HEK293 (cell line): ENCODE results near the gene GOLGA8K.
"Not testable (repeated sequence)": the region's sequence is repeated elsewhere in the genome, so short reads cannot be mapped to it uniquely, and the experiment has no call there.

Experiments
- KLF16 ChIP-seq: fragments of 450-650 bp; formaldehyde crosslinking; IDR thresholded peaks from 2 replicates; pipeline ENCODE4 v1.5.1; 2017; ENCODE audit warnings: missing biosample characterization, missing genetic modification characterization
- TCF7L2 ChIP-seq: IDR thresholded peaks from 2 replicates; pipeline ENCODE4 v1.6.1; 2011; ENCODE audit warnings: low read depth, mild to moderate bottlenecking, inconsistent platforms, low read length, moderate library complexity, borderline replicate concordance
- YY1 ChIP-seq: fragments of 450-650 bp; formaldehyde crosslinking; IDR thresholded peaks from 2 replicates; pipeline ENCODE4 v1.5.1; 2018; ENCODE audit warnings: missing biosample characterization, missing genetic modification characterization
- ZNF248 ChIP-seq: fragments of 450-650 bp; formaldehyde crosslinking; IDR thresholded peaks from 2 replicates; pipeline ENCODE4 v1.5.1; 2017; ENCODE audit warnings: missing biosample characterization, missing genetic modification characterization
- ZNF341 ChIP-seq: fragments of 450-650 bp; formaldehyde crosslinking; IDR thresholded peaks from 2 replicates; pipeline ENCODE4; 2016; ENCODE audit warnings: low read depth, missing biosample characterization, missing genetic modification characterization
- ZNF560 ChIP-seq: fragments of 450-650 bp; formaldehyde crosslinking; IDR thresholded peaks from 2 replicates; pipeline ENCODE4 v1.5.1; 2017; ENCODE audit warnings: missing biosample characterization, missing genetic modification characterization, borderline replicate concordance
- ZNF658 ChIP-seq: fragments of 450-650 bp; formaldehyde crosslinking; IDR thresholded peaks from 2 replicates; pipeline ENCODE4; 2016; ENCODE audit warnings: missing biosample characterization, missing genetic modification characterization
- TF ChIP-seq, protein P1 (sequence below): fragments of 450-650 bp; formaldehyde crosslinking; IDR thresholded peaks from 2 replicates; pipeline ENCODE4 v1.5.1; 2016; ENCODE audit warnings: missing biosample characterization, missing genetic modification characterization
- TF ChIP-seq, protein P2 (sequence below): fragments of 450-650 bp; formaldehyde crosslinking; IDR thresholded peaks from 2 replicates; pipeline ENCODE4 v1.5.1; 2016; ENCODE audit warnings: missing biosample characterization, missing genetic modification characterization, low read depth
- TF ChIP-seq, protein P3 (sequence below): fragments of 450-650 bp; formaldehyde crosslinking; IDR thresholded peaks from 2 replicates; pipeline ENCODE4 v1.5.1; 2016; ENCODE audit warnings: missing biosample characterization, missing genetic modification characterization

DNA sequence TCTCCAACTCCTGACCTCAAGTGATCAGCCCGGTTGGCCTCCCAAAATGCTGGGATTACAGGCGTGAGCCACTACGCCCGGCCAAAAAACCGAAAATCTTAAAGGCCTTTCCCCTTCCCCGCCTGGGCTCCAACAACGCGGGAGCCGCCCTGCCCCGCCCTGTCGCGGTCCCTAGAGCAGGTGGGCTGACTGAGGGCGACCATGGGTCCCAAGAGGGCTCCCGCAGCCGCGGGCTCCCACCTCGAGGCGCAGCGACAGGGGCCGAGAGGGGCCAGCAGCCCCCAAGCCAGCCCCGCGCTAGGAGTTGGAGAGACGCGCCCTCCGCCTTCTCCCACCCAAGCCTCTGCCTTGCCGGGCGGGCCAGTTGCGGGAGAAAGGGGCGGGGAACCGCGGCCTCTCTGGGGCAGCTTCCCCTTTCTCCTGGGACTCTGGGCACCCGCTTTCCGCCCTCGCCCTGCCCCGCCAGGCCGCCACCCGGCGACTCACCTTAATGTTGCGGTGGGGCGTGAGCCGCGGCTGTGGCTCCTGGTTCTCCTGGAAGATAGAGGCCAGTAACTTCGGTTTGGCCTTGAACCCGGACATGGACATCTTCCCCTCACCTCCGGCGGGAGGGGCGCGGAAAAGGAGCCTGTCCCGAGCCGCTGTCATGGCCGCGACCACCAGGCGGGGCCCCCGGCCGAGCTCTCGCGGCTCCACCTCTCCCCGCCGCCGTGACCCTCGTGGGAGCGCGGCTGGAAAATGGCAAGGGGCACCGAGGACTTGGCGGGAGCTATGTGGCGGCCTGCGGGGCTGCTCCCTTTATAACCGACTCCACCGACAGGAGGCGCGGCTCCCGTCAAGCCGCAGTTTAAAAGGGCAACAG lies 31.2 kb upstream of the GOLGA8K start:
- TF ChIP-seq, protein P1, sequence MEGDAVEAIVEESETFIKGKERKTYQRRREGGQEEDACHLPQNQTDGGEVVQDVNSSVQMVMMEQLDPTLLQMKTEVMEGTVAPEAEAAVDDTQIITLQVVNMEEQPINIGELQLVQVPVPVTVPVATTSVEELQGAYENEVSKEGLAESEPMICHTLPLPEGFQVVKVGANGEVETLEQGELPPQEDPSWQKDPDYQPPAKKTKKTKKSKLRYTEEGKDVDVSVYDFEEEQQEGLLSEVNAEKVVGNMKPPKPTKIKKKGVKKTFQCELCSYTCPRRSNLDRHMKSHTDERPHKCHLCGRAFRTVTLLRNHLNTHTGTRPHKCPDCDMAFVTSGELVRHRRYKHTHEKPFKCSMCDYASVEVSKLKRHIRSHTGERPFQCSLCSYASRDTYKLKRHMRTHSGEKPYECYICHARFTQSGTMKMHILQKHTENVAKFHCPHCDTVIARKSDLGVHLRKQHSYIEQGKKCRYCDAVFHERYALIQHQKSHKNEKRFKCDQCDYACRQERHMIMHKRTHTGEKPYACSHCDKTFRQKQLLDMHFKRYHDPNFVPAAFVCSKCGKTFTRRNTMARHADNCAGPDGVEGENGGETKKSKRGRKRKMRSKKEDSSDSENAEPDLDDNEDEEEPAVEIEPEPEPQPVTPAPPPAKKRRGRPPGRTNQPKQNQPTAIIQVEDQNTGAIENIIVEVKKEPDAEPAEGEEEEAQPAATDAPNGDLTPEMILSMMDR (tag by site-specific recombination) = not testable (repeated sequence)
- not testable (repeated sequence) for TF ChIP-seq ZNF658 (tag by site-specific recombination); ZNF560; ZNF248; ZNF341 (tag by site-specific recombination); KLF16 (tag by site-specific recombination); YY1 (tag by site-specific recombination); TCF7L2
- TF ChIP-seq, protein P2, sequence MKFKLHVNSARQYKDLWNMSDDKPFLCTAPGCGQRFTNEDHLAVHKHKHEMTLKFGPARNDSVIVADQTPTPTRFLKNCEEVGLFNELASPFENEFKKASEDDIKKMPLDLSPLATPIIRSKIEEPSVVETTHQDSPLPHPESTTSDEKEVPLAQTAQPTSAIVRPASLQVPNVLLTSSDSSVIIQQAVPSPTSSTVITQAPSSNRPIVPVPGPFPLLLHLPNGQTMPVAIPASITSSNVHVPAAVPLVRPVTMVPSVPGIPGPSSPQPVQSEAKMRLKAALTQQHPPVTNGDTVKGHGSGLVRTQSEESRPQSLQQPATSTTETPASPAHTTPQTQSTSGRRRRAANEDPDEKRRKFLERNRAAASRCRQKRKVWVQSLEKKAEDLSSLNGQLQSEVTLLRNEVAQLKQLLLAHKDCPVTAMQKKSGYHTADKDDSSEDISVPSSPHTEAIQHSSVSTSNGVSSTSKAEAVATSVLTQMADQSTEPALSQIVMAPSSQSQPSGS = not testable (repeated sequence)
- TF ChIP-seq, protein P3, sequence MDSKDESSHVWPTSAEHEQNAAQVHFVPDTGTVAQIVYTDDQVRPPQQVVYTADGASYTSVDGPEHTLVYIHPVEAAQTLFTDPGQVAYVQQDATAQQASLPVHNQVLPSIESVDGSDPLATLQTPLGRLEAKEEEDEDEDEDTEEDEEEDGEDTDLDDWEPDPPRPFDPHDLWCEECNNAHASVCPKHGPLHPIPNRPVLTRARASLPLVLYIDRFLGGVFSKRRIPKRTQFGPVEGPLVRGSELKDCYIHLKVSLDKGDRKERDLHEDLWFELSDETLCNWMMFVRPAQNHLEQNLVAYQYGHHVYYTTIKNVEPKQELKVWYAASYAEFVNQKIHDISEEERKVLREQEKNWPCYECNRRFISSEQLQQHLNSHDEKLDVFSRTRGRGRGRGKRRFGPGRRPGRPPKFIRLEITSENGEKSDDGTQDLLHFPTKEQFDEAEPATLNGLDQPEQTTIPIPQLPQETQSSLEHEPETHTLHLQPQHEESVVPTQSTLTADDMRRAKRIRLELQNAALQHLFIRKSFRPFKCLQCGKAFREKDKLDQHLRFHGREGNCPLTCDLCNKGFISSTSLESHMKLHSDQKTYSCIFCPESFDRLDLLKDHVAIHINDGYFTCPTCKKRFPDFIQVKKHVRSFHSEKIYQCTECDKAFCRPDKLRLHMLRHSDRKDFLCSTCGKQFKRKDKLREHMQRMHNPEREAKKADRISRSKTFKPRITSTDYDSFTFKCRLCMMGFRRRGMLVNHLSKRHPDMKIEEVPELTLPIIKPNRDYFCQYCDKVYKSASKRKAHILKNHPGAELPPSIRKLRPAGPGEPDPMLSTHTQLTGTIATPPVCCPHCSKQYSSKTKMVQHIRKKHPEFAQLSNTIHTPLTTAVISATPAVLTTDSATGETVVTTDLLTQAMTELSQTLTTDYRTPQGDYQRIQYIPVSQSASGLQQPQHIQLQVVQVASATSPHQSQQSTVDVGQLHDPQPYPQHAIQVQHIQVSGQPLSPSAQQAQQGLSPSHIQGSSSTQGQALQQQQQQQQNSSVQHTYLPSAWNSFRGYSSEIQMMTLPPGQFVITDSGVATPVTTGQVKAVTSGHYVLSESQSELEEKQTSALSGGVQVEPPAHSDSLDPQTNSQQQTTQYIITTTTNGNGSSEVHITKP (tag by site-specific recombination) = not testable (repeated sequence)
